ENCODE results near the gene DLGAP1.
"Not testable (repeated sequence)": the region's sequence is repeated elsewhere in the genome, so short reads cannot be mapped to it uniquely, and the experiment has no call there.

The DLGAP1 gene

GRCh38 chr18:4335386-4335785 lies 119.7 kb downstream of the DLGAP1 start:
- Histone ChIP-seq H3K27ac (ENCODE audit: low read depth, low read length) (no peak overlapping the region), H3K4me1 (ENCODE audit: control insufficient read depth, insufficient read depth, low read length) (peaks cover 29% of the 10 kb centered on the region), H3K9me3 (ENCODE audit: control insufficient read depth, insufficient read depth, low read length) (no peaks in the 10 kb centered on the region), H3K9ac (ENCODE audit: low read depth, low read length) (no peak overlapping the region), H3K4me3 (ENCODE audit: low read depth, low read length) (no peak overlapping the region), H3K36me3 (ENCODE audit: control insufficient read depth, insufficient read depth, low read length) (no peaks in the 10 kb centered on the region), H3K27me3 (ENCODE audit: control insufficient read depth, insufficient read depth, low read length) (no peaks in the 10 kb centered on the region)

- no peak overlapping the region for H3K9ac ChIP-seq (ENCODE audit: low read depth, low read length)
- no peak overlapping the region for H3K27ac ChIP-seq (ENCODE audit: low read depth, low read length)
- no peaks in the 10 kb centered on the region for H3K27me3 ChIP-seq (ENCODE audit: control insufficient read depth, insufficient read depth, low read length)
- no peaks in the 10 kb centered on the region for H3K36me3 ChIP-seq (ENCODE audit: control insufficient read depth, insufficient read depth, low read length)
- no peaks in the 10 kb centered on the region for H3K9me3 ChIP-seq (ENCODE audit: control insufficient read depth, insufficient read depth, low read length)
- no peak overlapping the region for H3K4me3 ChIP-seq (ENCODE audit: low read depth, low read length)
- peaks cover 36% of the 10 kb centered on the region for H3K4me1 ChIP-seq (ENCODE audit: control insufficient read depth, insufficient read depth, low read length)
Measured at GRCh38 chr18:4333043-4333442, 122.1 kb downstream of the DLGAP1 start.

DNA sequence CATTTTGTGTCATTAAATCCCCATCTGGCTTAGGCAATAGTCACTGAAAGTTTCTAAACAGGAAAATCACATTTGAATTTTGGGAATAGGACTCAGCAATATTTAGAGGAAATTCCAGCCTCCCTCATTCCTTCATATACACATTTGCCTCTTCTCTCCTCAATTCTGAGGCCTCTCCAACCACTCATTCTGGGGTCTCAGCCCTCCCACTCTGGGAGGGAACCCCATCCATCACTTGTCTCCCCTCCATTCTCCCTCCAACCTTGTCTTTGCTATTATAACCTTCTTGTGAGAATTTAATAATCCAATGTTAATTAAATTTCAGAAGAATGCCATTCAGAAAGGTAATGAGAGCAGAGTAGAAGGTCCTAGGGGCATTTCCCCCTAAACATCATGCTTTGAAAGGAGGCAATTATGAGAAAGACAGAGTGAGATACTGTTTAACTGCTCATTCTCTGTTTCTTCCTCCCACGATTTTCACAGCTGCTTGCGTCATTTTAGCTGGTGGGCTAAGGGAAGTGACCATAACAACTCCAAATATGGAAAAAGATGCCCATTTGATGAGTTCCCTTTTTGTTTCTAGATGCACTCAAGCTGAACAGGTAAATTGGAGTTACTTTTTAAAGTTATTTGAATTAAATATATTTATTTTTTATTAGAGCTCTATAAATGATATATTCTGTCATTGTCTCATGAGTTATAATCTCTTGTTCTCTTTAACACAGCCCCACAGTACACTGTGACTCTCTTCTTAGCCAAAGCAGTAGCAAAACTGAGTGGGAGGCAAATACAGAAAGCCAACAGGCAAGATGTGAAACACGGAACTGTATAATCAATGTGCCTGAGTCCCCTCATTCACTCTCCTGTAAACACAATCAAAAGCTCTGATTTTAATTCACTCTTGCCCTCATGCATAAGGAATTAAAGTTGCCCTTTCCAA lies 135.1 kb downstream of the DLGAP1 start:
- no peak overlapping the region for H3K9ac ChIP-seq (ENCODE audit: low read depth, low read length)
- H3K4me3 ChIP-seq (ENCODE audit: low read depth, low read length), result no peak overlapping the region
- no peaks in the 10 kb centered on the region for H3K36me3 ChIP-seq (ENCODE audit: control insufficient read depth, insufficient read depth, low read length)
- peaks cover 19% of the 10 kb centered on the region; the same call in 1 of the 2 replicates for H3K4me1 ChIP-seq (ENCODE audit: control insufficient read depth, insufficient read depth, low read length)
- H3K27ac ChIP-seq (ENCODE audit: low read depth, low read length), result no peak overlapping the region
- H3K9me3 ChIP-seq (ENCODE audit: control insufficient read depth, insufficient read depth, low read length), result no peaks in the 10 kb centered on the region
- no peaks in the 10 kb centered on the region for H3K27me3 ChIP-seq (ENCODE audit: control insufficient read depth, insufficient read depth, low read length)

DNA sequence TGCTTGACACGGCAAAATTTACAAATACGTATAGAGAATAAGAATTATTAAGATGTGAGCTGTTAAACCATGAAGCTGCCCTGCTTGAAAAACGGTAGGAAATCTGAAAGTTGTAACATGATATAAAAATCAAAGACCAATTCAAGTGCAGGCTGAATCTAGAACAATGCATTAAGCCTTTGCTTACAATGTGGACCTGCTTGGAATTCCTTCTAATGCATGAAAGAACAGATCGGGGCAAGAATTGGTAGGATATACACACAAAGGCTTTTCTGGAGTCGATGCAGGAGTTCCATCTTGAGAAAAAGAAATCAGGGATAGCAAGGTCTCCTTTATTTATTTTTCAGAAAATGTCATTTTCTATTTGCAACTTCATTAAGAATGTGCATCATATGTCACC lies 136.8 kb downstream of the DLGAP1 start:
- H3K9ac ChIP-seq (ENCODE audit: low read depth, low read length), result no peak overlapping the region

DNA sequence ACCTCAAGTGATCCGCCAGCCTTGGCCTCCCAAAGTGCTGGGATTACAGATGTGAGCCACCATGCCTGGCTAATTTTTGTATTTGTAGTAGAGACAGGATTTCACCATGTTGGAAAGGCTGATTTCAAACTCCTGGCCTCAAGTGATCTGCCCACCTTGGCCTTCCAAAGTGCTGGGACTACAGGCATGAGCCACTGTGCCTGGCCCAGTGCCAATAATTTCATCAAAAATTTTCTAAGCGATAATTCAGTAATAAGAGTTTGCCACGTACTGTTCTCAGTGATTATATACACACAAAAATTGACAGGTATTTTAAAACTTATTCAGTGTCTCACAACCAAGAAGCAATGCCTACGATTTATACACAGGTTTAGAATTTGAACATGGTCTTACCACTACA lies 143.2 kb downstream of the DLGAP1 start:
- H3K9ac ChIP-seq (ENCODE audit: low read depth, low read length); H3K27ac ChIP-seq (ENCODE audit: low read depth, low read length); H3K4me3 ChIP-seq (ENCODE audit: low read depth, low read length); H3K36me3 ChIP-seq (ENCODE audit: control insufficient read depth, insufficient read depth, low read length); H3K27me3 ChIP-seq (ENCODE audit: control insufficient read depth, insufficient read depth, low read length); H3K9me3 ChIP-seq (ENCODE audit: control insufficient read depth, insufficient read depth, low read length): not testable (repeated sequence)
- H3K4me1 ChIP-seq (ENCODE audit: control insufficient read depth, insufficient read depth, low read length), result peaks cover 39% of the 10 kb centered on the region

More for the DNA sequence above, 136.8 kb downstream of the DLGAP1 start:
- no peaks in the 10 kb centered on the region for H3K36me3 ChIP-seq (ENCODE audit: control insufficient read depth, insufficient read depth, low read length)
- no peaks in the 10 kb centered on the region for H3K27me3 ChIP-seq (ENCODE audit: control insufficient read depth, insufficient read depth, low read length)
- H3K27ac ChIP-seq (ENCODE audit: low read depth, low read length), result no peak overlapping the region
- H3K4me3 ChIP-seq (ENCODE audit: low read depth, low read length), result no peak overlapping the region
- peaks cover 26% of the 10 kb centered on the region for H3K4me1 ChIP-seq (ENCODE audit: control insufficient read depth, insufficient read depth, low read length)
- H3K9me3 ChIP-seq (ENCODE audit: control insufficient read depth, insufficient read depth, low read length), result no peaks in the 10 kb centered on the region

- H3K27me3 ChIP-seq (ENCODE audit: control insufficient read depth, insufficient read depth, low read length), result no peaks in the 10 kb centered on the region
- no peak overlapping the region for H3K27ac ChIP-seq (ENCODE audit: low read depth, low read length)
- H3K9ac ChIP-seq (ENCODE audit: low read depth, low read length), result no peak overlapping the region
- peaks cover 39% of the 10 kb centered on the region for H3K4me1 ChIP-seq (ENCODE audit: control insufficient read depth, insufficient read depth, low read length)
- no peak overlapping the region for H3K4me3 ChIP-seq (ENCODE audit: low read depth, low read length)
- H3K9me3 ChIP-seq (ENCODE audit: control insufficient read depth, insufficient read depth, low read length), result no peaks in the 10 kb centered on the region
- H3K36me3 ChIP-seq (ENCODE audit: control insufficient read depth, insufficient read depth, low read length), result no peaks in the 10 kb centered on the region
Measured at GRCh38 chr18:4311136-4311535, 144.0 kb downstream of the DLGAP1 start.

- Histone ChIP-seq H3K4me3 (ENCODE audit: low read depth, low read length) (no peak overlapping the region), H3K36me3 (ENCODE audit: control insufficient read depth, insufficient read depth, low read length) (no peaks in the 10 kb centered on the region), H3K27me3 (ENCODE audit: control insufficient read depth, insufficient read depth, low read length) (no peaks in the 10 kb centered on the region)
Measured at GRCh38 chr18:4309227-4309626, 145.9 kb downstream of the DLGAP1 start.

GRCh38 chr18:4308576-4308975 lies 146.5 kb downstream of the DLGAP1 start:
- H3K4me1 ChIP-seq (ENCODE audit: control insufficient read depth, insufficient read depth, low read length), result peaks cover 32% of the 10 kb centered on the region

More at GRCh38 chr18:4309227-4309626, 145.9 kb downstream of the DLGAP1 start:
- Histone ChIP-seq H3K27ac (ENCODE audit: low read depth, low read length) (no peak overlapping the region), H3K9me3 (ENCODE audit: control insufficient read depth, insufficient read depth, low read length) (no peaks in the 10 kb centered on the region), H3K4me1 (ENCODE audit: control insufficient read depth, insufficient read depth, low read length) (peaks cover 38% of the 10 kb centered on the region), H3K9ac (ENCODE audit: low read depth, low read length) (no peak overlapping the region)

DNA sequence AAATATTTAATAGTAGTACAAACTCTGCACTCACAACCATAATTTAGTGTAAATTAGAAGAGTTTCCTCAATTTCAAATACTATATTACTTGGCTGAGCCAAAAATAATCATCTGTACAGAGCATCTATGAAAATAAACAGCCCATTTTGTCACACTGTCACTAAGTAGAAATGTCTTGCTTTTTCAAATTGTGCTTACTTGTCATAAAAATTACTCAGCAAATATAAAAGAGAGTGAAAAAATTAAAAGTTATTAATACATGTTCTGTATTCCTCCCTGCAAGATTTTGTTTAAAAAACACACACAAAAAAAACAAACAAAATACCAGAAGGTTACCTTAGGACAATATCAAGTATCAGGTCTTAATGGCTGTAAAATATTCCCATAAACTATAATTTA lies 155.7 kb downstream of the DLGAP1 start:
- Histone ChIP-seq H3K27me3 (ENCODE audit: control insufficient read depth, insufficient read depth, low read length) (no peaks in the 10 kb centered on the region), H3K9ac (ENCODE audit: low read depth, low read length) (no peak overlapping the region), H3K4me1 (ENCODE audit: control insufficient read depth, insufficient read depth, low read length) (no peaks in the 10 kb centered on the region), H3K36me3 (ENCODE audit: control insufficient read depth, insufficient read depth, low read length) (no peaks in the 10 kb centered on the region), H3K4me3 (ENCODE audit: low read depth, low read length) (no peak overlapping the region), H3K9me3 (ENCODE audit: control insufficient read depth, insufficient read depth, low read length) (no peaks in the 10 kb centered on the region), H3K27ac (ENCODE audit: low read depth, low read length) (no peak overlapping the region)

More at GRCh38 chr18:4308576-4308975, 146.5 kb downstream of the DLGAP1 start:
- Histone ChIP-seq H3K9me3 (ENCODE audit: control insufficient read depth, insufficient read depth, low read length) (no peaks in the 10 kb centered on the region), H3K36me3 (ENCODE audit: control insufficient read depth, insufficient read depth, low read length) (no peaks in the 10 kb centered on the region), H3K27ac (ENCODE audit: low read depth, low read length) (no peak overlapping the region), H3K27me3 (ENCODE audit: control insufficient read depth, insufficient read depth, low read length) (no peaks in the 10 kb centered on the region), H3K4me3 (ENCODE audit: low read depth, low read length) (no peak overlapping the region), H3K9ac (ENCODE audit: low read depth, low read length) (no peak overlapping the region)

DNA sequence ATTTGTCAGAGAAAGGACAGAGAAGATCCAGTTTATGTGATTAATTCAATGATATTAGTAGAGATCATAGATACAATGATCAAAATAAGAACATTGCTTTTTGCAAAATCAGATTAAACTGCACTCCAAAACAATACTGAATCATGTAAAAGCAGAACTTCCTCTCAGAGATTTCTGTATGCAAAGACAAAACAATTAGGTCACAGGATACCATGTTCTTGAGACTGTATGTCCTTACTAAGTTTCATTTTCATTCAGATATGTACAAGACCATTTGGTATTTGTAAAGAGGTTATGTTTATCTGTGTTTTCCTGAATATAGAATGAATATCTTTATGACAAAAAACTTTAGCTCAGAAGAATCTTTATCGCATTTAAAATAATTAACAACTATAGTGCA lies 161.8 kb downstream of the DLGAP1 start:
- no peaks in the 10 kb centered on the region for H3K36me3 ChIP-seq (ENCODE audit: control insufficient read depth, insufficient read depth, low read length)
- H3K4me3 ChIP-seq (ENCODE audit: low read depth, low read length), result no peak overlapping the region
- no peak overlapping the region for H3K27ac ChIP-seq (ENCODE audit: low read depth, low read length)
- no peaks in the 10 kb centered on the region for H3K27me3 ChIP-seq (ENCODE audit: control insufficient read depth, insufficient read depth, low read length)
- no peaks in the 10 kb centered on the region for H3K4me1 ChIP-seq (ENCODE audit: control insufficient read depth, insufficient read depth, low read length)
- H3K9ac ChIP-seq (ENCODE audit: low read depth, low read length), result no peak overlapping the region
- H3K9me3 ChIP-seq (ENCODE audit: control insufficient read depth, insufficient read depth, low read length), result no peaks in the 10 kb centered on the region

DNA sequence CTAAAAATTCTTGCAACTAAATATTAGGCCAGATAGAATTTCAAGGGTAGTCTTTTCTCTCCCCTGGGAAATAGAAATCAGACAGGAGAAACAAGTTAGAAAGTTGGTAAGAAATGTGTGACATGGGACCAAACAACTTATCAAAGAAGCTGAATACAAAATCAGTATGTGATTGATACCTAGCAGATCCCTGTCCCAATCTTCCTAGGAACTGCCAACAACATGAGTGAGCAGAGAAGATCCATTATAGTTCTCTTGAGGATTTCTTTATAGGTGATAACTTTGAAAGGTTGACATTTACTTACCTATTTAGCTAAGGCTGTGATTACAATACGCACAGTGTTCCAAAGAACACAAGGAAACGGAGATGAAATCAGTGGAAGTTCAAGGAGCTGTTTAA lies 162.4 kb downstream of the DLGAP1 start:
- no peaks in the 10 kb centered on the region for H3K27me3 ChIP-seq (ENCODE audit: control insufficient read depth, insufficient read depth, low read length)
- no peaks in the 10 kb centered on the region for H3K36me3 ChIP-seq (ENCODE audit: control insufficient read depth, insufficient read depth, low read length)
- H3K9me3 ChIP-seq (ENCODE audit: control insufficient read depth, insufficient read depth, low read length), result no peaks in the 10 kb centered on the region
- no peak overlapping the region for H3K4me3 ChIP-seq (ENCODE audit: low read depth, low read length)
- H3K4me1 ChIP-seq (ENCODE audit: control insufficient read depth, insufficient read depth, low read length), result no peaks in the 10 kb centered on the region
- no peak overlapping the region for H3K9ac ChIP-seq (ENCODE audit: low read depth, low read length)
- H3K27ac ChIP-seq (ENCODE audit: low read depth, low read length), result no peak overlapping the region

All from HUES48 (cell line).